Right lobe of liver (tissue), 4 donors: ENCODE measurements around the gene TCF4.

Source experiments
- CTCF ChIP-seq, 4 donors: fragments of 200-600 bp in 3 of 4; fragments of 450-650 bp in 1 of 4; IDR thresholded peaks; one replicate each; pipeline versions ENCODE4 v1.5.1 to v1.8.0; 2016 to 2022; ENCODE audit warnings: antibody characterized with exemption in 4 of 4, mild to moderate bottlenecking in 2 of 4
- POLR2A ChIP-seq: fragments of 450-650 bp; IDR thresholded peaks from one replicate; pipeline ENCODE4 v1.6.1; 2017; ENCODE audit warnings: antibody characterized with exemption, mild to moderate bottlenecking
- donor health status: DM: no; HTN: no; CAD: no.
- donor health status: DM: no; HTN: no; CAD: no.
- donor health status: DM: no; HTN: yes; CAD: no.

GRCh38 chr18:55470826-55471225 is 117.2 kb downstream of the TCF4 start:
- TF ChIP-seq POLR2A (no peak), CTCF (IDR thresholded peaks at IDR 0.05) (no peak)
